ENCODE results near the gene OR8K1.

The OR8K1 gene

DNA sequence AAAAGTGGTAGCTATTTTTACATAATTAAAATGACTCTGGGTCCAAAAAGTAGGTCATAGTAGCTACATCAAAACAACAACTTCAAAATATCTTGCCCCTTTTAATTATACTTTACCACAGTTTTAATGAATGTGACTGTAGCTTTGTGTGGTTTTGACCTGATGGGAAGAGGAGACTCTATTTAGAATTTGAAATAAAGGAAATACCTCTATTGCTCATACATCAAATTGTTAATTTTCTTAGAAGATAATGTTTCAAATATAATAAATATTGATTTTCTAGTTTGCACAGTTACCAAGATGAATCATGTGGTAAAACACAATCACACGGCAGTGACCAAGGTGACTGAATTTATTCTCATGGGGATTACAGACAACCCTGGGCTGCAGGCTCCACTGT lies at the start of gene OR8K1:
Gene OR8K1, plus strand, starts transcription at position 301 of the 400 bp plus-strand sequence. Its CDS starts 0 bp downstream, at position 301.
- no peak for DNase-seq (ENCODE audit: low read depth)

DNA sequence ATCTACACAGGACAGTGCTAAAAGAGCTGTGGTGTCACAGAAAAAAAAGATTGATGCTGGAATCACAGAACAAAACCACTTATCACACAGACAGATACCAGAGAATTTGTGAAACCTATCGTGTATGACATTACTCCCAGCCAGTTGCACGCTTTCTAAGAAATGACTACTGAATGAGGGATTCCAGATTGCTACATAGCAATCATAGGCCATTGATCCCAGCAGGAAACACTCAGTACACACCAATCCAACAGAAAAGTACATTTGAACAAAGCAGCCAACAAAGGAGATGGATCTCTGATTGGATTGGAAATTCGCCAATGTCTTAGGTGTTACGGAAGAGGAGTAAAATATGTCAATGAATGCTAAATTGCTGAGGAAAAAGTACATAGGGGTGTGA lies 48.9 kb upstream of the OR8K1 start:
- no peak for DNase-seq (ENCODE audit: low read depth)

DNA sequence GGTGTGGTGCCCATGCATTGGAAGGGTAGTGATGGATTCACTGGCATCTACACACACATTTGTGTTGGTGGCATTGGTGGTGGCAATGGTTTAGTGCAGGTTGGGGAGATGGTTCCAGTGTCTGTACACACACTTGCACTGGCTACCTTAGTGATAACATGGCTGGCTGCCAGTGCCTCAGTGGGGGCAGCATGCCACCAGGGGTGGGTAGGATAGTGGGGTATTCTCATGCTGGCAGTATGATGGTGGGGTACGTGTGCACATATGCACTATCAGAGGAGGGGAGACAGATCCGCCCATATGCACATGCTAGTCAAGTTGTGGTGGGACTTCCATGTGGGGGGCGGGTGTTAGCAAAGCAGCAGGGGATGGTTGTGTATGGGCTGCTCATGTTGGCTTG lies 38.0 kb upstream of the OR8K1 start:
- DNase-seq (ENCODE audit: low read depth), result no peak

DNA sequence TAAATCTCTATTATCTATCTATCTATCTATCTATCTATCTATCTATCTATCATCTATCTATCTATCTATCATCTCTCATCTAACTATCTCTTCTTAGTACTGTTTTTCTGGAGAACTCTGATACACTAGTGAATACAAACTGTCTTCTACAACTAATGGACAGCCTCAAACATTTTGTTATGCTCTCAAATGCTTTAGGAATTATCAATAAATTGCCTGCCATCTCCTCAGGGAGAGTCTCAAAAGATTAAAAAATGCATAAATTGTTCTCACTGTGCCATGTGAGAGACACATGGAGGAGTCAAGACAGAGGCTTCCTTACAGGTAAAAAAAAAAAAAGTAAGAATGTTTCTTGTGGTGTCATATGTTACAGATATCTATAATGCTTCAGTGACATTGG lies 31.0 kb upstream of the OR8K1 start, which contains the start of gene OR8K3:
Gene OR8K3, plus strand, starts transcription at position 301 of the 400 bp plus-strand sequence. CDS start 3,163 bp downstream, outside the sequence.
- no peak for DNase-seq (ENCODE audit: low read depth)

DNA sequence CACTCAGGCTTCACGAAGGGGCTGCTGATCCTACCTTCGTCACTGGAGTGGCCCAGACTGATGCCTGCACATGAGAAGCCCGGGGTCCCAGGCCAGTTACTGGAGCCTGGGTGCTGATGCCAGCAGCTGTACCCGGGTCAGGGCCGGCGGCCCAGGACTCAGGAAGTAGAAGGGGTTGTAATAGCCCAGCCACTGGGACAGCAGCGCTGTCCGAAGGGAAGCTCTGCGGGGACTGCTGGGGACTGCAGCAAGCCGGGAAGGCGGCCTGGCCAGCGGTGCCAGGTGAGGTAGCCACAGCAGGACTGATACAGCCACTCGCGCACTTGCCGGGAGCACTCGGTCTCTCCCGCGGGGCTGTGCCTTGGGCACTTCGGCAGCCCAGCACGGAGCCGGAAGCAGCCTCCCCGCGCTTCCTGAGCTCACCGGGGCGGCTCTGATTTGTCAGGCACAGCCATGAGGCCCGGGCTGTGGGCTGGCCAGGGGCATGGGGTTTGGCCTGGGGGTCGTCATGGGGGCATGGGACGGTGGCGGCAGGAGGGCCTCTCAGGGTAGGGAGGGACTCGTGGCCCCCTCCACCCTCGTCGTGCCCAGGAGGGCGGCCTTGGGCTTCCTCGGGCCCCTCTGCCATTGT lies 13.9 kb upstream of the OR8K1 start:
- no peak for DNase-seq (ENCODE audit: low read depth)

DNA sequence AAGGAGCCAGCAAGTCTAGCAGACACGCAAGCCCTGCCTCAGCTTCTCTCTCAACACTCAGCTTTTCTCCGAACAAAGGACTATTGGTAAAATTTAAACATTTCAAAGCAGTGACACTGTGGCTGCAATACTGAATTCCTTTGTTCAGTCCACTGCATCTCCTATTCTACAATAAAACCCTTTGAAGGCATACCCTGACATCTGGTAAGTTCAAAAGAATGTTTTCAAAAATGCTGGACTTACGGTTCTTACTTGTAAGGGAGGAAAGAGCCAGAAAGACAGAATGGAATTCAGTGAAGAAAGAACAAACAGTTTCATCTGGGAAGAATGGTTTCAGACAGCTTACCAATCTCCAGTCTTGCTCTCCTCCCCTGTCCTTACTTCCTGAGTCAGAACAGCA lies 12.7 kb upstream of the OR8K1 start:
- DNase-seq (ENCODE audit: low read depth), result no peak

DNA sequence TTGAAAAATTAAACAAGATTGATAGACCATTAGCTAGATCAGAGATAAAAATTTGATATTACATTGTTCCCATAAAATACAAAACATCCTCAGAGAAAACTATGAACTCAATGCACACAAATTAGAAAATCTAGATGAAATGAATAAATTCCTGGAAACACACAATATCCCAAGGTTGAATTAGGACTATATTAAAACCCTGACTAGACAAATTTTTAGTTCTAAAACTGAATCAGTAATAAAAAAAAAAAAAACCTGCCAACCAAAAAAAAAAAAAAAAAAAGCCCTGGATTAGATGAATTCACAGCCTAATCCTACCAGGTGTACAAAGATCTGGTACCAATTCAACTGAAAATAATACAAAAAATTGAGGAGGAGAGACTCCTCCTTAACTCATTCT lies 5.5 kb upstream of the OR8K1 start:
- no peak for DNase-seq (ENCODE audit: low read depth)

DNA sequence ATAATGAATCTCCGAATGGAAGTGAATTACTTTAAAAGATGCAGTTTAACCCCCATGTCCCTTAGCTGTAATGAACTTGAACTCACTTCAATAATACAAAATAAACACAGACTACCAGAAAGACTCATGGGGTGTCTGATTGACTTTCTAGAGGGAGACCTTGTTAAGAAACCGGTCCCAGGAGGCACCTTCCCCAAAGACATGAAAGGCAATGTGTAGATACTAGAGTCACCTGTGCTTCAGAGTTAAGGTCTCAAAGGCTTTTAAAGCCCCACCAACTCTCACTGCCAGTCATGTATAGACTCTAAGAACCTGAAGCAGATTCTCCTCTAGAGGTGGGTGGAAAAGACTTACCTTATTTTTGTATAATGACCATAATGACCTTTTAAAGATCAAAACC lies 8.2 kb downstream of the OR8K1 start, which contains the start of gene OR8J1:
Gene OR8J1, plus strand, starts transcription at position 301 of the 400 bp plus-strand sequence. CDS start 5,956 bp downstream, outside the sequence.
- no peak for DNase-seq (ENCODE audit: low read depth)

DNA sequence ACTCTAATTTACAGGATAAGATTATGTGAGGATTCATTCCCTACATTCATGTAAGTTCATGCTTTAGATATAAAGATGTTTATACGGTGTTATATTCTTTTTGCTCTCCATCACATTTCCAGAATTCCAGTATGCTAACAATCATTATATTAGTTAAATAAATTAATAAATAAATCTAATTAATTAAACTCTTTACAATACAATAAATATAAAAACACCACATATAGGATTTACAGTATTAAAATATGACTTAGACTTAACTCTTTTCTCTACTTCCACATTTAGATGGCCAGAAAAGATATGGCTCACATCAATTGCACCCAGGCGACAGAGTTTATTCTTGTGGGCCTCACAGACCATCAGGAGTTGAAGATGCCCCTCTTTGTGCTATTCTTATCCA lies 29.5 kb downstream of the OR8K1 start, which contains the start of gene OR8U1:
Gene OR8U1, plus strand, starts transcription at position 301 of the 400 bp plus-strand sequence. Its CDS starts 0 bp downstream, at position 301.
- no peak for DNase-seq (ENCODE audit: low read depth)

DNA sequence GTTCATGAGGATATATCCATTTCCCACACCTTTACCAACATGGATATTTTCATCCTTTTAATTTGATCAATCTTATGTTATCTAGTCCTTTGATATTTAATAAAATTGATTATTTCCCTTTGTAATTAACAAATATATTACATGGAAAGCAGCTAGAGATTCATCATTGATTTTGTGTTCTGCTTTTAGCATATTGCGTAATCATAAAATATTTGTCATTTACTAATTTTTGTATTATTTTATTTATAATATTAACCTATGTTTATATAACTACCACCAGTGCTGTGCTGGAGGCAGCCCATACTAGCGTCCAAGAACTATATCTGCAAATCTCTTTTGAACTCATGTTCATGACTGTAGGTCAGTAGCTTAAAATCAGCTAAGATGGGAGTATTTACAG lies 34.3 kb downstream of the OR8K1 start:
- DNase-seq (ENCODE audit: low read depth), result no peak

DNA sequence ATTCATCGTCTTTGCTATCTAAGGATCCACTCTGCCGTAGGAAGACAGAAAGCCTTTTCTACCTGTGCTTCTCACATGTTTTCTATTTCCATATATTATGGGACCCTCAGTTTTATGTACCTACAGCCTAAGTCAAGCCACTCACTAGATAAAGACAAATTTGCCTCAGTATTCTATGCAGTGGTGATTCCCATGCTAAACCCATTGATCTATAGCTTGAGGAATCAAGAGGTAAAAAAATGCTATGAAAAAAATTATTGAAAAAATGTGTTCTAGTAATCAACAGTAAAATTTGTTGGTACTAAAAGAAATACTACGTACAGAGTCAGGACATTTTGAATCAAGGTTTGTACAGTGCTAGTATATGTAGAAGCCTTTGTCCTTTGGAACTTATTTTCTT lies 48.5 kb downstream of the OR8K1 start:
- DNase-seq (ENCODE audit: low read depth), result no peak

DNA sequence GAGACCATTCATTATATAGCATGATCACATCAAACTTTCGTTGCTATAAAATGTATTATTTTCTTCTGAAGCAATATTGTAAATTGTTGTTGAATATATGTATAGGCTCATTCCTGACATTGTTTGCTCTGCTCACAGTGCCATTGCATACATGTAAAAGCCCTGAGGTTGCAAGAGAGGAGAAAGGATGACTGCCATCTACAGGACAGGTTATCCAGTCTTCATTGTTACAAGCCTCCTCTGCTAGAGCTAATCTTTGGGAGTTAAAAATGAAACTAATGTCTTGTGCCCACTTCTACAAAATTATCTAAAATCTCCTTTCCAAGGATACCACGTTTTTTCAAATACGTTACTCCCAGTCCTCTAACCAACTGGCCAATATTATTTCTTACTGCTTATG lies 50.2 kb downstream of the OR8K1 start:
- no peak for DNase-seq (ENCODE audit: low read depth)

Measured in fibroblast of the conjunctiva (primary cell).